Activated T-cell treated with anti-CD3 and anti-CD28 coated beads, Interleukin-2, amount 50 U/mL, for 4 hours (primary cell): ENCODE data around the gene MAP1LC3C. TPM values are rescaled to one million over a fixed set of nuclear protein-coding genes. Genes with fewer than 3 reads are reported as not detected.

ENCODE experiments used
- ATAC-seq, 2 donors: fragments of 200-7000 bp; cut with Tn5 transposase; one replicate each; pipeline ENCODE4 v1.10.0; 2021
- DNase-seq: peaks from one replicate; pipeline ENCODE4 v3.0.0-alpha.2; 2020
- H3K27me3 Mint-ChIP-seq: one replicate; pipeline ENCODE4 v1.8.0; 2021; ENCODE audit warnings: low read depth, mixed read lengths
- H3K36me3 Mint-ChIP-seq: one replicate; pipeline ENCODE4 v1.8.0; 2022; ENCODE audit warnings: mixed read lengths; ENCODE audit not compliant: insufficient read depth
- H3K4me1 Mint-ChIP-seq: one replicate; pipeline ENCODE4 v1.8.0; 2021; ENCODE audit warnings: low read depth, mixed read lengths
- H3K4me3 Mint-ChIP-seq: one replicate; pipeline ENCODE4 v1.8.0; 2021; ENCODE audit warnings: mild to moderate bottlenecking, moderate library complexity, mixed read lengths
- H3K9me3 Mint-ChIP-seq: one replicate; pipeline ENCODE4 v1.8.0; 2021; ENCODE audit warnings: mixed read lengths
- total RNA-seq, 3 donors: library from RNA; stranded (reverse); gene quantifications; one replicate each; pipeline ENCODE4 v1.2.1, GENCODE V29; 2021

The MAP1LC3C gene
- total RNA-seq, 3 donors from 2014 or later = not detected

DNA sequence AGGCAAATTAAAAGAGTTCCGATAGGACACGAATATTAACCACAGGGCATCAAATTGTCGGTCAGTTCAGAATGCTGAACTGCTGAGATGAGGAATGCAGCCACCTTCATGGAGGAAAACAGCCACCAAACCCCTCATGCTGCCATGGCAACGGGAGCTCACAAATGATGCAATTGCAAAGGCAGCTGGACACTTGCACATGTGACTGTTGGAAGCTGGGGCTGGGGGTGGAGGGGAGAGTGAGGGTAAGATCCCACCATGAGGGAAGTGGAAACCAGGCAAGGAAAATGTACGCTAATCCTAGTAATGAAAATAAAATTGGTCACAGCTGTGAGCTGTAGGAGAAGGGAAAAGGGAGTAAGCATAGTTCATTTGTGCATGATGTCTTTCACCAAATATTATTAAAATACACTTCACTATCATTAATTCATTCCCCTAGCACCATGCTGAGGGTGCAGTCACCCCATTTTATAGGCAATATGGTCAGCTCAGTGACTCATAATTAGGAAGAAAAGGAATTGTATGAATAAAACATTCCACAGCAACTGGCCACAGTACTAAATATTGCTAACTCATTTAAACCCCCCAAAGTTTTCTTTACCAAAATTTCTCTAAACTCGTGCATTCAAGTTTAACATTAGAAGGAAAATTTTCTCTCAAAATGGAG is 26.1 kb downstream of the MAP1LC3C start:
- no peaks in the 10 kb centered on the region for H3K4me1 Mint-ChIP-seq
- H3K36me3 Mint-ChIP-seq = no peaks in the 10 kb centered on the region
- ATAC-seq (no peak), DNase-seq (no peak)
- H3K9me3 Mint-ChIP-seq = no peaks in the 10 kb centered on the region
- H3K4me3 Mint-ChIP-seq = no peak overlapping the region
- H3K27me3 Mint-ChIP-seq = no peaks in the 10 kb centered on the region

DNA sequence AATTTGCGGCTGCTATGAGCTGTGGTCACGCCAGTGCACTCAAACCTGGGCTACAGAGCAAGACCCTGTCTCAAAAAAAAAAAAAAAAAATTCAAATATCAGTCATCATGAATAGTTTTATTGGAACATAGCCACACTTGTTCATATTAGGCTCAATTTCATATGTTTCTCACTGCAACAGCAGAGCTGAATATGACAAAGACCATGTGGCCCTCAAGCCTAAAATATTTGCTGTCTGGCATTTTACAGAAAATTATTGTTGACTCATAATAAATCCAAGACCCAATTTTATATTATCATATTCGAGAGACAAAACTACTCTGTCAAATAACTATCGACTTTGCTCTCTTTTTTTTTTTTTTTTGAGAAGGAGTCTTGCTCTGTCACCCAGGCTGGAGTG is 30.3 kb downstream of the MAP1LC3C start:
- no peaks in the 10 kb centered on the region for H3K4me1 Mint-ChIP-seq
- H3K4me3 Mint-ChIP-seq = no peak overlapping the region
- ATAC-seq (no peak), DNase-seq (no peak)
- H3K36me3 Mint-ChIP-seq = no peaks in the 10 kb centered on the region
- H3K27me3 Mint-ChIP-seq = peaks cover 3% of the 10 kb centered on the region
- H3K9me3 Mint-ChIP-seq = no peaks in the 10 kb centered on the region

DNA sequence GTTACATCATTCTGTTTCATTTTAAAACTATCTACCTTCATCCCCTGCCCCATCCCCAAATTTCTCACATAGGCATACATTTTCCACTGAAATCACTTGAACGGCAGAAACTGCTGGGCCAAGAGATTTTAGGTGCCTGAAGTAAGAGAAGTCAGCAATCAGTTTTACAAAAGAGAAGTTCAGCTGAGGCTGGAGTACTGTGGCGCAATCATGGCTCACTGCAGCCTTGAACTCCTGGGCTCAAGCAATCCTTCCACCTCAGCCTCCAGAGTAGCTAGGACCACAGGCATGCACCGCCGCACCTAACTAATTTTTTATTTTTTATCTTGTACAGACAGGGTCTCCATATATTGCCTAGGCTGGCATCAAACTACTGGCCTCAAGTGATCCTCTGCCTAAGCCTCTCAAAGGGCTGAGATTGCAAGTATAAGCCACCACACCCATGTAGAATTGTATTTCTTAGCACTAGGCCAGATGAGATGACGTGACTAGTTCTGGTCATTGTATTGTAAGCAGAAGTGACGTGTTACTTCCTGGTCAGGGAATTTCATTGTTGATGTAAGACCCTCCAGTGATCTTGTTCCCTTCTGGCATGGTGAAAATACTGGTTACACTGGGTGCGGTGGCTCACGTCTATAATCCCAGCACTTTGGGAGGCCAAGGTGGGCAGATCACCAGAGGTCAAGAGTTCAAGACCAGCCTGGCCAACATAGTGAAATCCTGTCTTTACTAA is 34.2 kb downstream of the MAP1LC3C start:
- peaks cover 3% of the 10 kb centered on the region for H3K27me3 Mint-ChIP-seq
- no peak for DNase-seq
- H3K4me1 Mint-ChIP-seq = no peaks in the 10 kb centered on the region
- no peak overlapping the region for H3K4me3 Mint-ChIP-seq
- H3K36me3 Mint-ChIP-seq = no peaks in the 10 kb centered on the region
- ATAC-seq = no peak
- H3K9me3 Mint-ChIP-seq = no peaks in the 10 kb centered on the region

DNA sequence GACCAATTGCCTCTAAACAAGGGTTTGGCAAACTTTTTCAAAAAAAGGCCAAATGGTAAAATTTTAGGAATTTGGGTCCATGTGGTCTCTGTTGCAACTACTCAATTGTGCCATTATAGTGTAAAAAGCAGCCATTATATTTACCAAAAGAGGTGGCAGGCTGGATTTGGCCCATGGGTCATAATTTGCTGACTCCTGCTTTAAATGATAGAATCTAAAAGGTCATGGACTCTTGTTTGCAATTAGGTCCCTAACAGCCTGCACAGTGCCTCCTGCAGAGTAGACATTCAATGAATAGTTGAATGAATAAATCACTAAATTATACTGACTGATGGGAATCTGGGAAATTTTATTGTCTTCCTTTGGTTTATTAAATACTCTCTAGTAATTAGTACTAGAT is 35.2 kb downstream of the MAP1LC3C start:
- no peaks in the 10 kb centered on the region for H3K9me3 Mint-ChIP-seq
- H3K4me3 Mint-ChIP-seq = no peak overlapping the region
- peaks cover 3% of the 10 kb centered on the region for H3K27me3 Mint-ChIP-seq
- no peaks in the 10 kb centered on the region for H3K4me1 Mint-ChIP-seq
- ATAC-seq (no peak), DNase-seq (no peak)
- H3K36me3 Mint-ChIP-seq = no peaks in the 10 kb centered on the region

DNA sequence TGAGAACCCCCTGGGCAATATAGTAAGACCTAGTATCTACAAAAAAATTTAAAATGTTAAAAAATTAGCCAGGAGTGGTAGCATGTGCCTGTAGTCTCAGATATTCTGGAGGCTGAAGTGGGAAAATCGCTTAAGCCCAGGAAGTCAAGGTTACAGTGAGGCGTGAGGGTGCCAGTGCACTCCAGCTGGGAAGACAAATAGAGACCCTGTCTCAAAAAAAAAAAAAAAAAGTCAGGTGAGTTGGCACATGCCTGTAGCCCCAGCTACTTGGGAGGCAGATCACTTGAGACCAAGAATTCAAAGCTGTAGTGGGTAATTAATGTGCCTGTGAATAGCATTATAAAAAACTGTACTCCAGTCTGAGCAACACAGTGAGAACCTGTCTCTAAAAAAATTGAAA is 36.7 kb downstream of the MAP1LC3C start:
- no peak for DNase-seq
- H3K36me3 Mint-ChIP-seq = no peaks in the 10 kb centered on the region
- no peak for ATAC-seq
- no peaks in the 10 kb centered on the region for H3K9me3 Mint-ChIP-seq
- peaks cover 3% of the 10 kb centered on the region for H3K27me3 Mint-ChIP-seq
- no peaks in the 10 kb centered on the region for H3K4me1 Mint-ChIP-seq
- no peak overlapping the region for H3K4me3 Mint-ChIP-seq

DNA sequence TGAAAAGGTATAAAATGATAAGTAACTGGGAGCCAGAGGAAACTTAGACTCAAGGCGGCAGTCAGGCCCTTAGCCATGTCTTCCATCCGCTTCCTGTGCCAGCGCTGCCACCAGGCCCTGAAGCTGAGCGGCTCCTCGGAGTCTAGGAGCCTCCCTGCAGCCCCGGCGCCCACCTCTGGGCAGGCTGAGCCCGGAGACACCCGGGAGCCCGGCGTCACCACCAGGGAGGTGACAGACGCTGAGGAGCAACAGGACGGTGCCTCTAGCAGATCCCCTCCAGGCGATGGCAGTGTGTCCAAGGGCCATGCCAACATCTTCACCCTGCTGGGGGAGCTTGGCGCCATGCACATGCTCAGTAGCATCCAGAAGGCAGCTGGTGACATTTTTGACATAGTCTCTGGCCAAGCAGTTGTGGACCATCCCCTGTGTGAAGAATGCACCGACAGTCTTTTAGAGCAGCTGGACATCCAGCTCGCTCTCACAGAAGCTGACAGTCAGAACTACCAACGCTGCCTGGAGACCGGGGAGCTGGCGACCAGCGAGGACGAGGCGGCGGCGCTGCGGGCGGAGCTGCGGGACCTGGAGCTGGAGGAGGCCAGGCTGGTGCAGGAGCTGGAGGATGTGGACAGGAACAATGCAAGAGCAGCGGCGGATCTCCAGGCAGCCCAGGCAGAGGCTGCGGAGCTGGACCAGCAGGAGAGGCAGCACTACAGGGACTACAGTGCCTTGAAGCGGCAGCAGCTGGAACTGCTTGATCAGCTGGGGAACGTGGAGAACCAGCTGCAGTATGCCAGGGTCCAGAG is 41.0 kb downstream of the MAP1LC3C start, which contains the start of gene BECN2:
TSS of gene BECN2 (plus strand) at position 76 of the 803 bp plus-strand sequence. CDS start at position 76, 0 bp downstream.
- ATAC-seq (no peak), DNase-seq (no peak)
- Mint-ChIP-seq H3K4me1 (no peaks in the 10 kb centered on the region), H3K4me3 (no peak within 1 kb of the TSS), H3K27me3 (no peaks in the 10 kb centered on the region), H3K36me3 (no peaks in the 10 kb centered on the region), H3K9me3 (no peaks in the 10 kb centered on the region)

DNA sequence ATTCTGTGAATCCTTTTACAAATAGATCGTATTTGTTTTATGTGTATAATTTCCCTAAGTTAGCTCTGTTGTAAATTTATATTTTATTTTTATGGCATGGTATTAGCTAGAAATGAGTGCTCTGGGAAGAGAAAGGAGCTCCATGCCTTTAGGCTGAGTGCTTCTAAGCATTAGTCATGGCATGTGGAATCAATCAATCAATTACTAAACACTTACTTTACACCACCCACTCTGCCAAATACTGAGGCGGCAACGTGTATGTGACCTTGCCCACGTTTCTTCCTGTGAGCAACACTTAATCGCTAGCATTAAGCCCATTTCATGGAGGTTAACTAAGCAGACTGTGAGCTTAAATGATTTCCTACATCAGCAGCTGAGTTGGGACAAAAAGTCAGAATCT is 48.5 kb downstream of the MAP1LC3C start:
- no peaks in the 10 kb centered on the region for H3K4me1 Mint-ChIP-seq
- ATAC-seq = no peak
- no peaks in the 10 kb centered on the region for H3K9me3 Mint-ChIP-seq
- no peak for DNase-seq
- no peak overlapping the region for H3K4me3 Mint-ChIP-seq
- H3K36me3 Mint-ChIP-seq = no peaks in the 10 kb centered on the region
- no peaks in the 10 kb centered on the region for H3K27me3 Mint-ChIP-seq

DNA sequence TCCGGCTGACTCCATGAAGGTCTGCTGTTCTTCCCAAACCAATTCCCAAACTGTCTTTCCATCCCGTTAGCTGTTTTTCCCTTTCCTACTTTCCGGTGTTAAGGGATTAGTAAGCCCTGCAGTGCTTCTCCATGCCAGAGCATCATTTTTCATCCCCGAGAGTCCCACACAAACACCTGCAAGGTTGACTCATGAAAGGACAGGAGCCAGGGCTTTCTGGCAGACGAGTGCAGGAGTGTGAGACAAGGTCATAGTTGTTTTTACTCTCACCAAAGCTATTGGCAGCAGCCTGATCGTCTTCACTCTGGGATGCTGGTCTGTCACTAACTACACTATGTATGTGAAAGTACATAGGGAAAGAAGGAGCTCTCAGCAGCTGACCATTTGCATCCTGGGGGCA is 51.5 kb downstream of the MAP1LC3C start:
- DNase-seq (no peak), ATAC-seq (no peak)
- Mint-ChIP-seq H3K4me3 (no peak overlapping the region), H3K36me3 (no peaks in the 10 kb centered on the region), H3K9me3 (no peaks in the 10 kb centered on the region), H3K27me3 (peaks cover 2% of the 10 kb centered on the region), H3K4me1 (no peaks in the 10 kb centered on the region)

Other genes starting within 250 kb of the MAP1LC3C start
- 10 to 100 TPM; 24.0 to 36.1 (median 25.5) TPM for gene EXO1, start 150.9 kb downstream of the MAP1LC3C start, total RNA-seq
- not detected for gene BECN2, start 41.3 kb downstream of the MAP1LC3C start, total RNA-seq